ENCODE measurements around the gene NPR1. TPM values are rescaled to one million over a fixed set of nuclear protein-coding genes. Genes with fewer than 3 reads are reported as not detected.

Gene NPR1
- total and polyA plus RNA-seq, 2 of the 4 experiments (the other 2 are of a cell fraction) = 0.02 TPM; not detected in 1

- no TSS peak for BruUV-seq (replicated peaks)
- H3K9ac ChIP-seq (ENCODE audit: low read depth, low read length) = no peak overlapping the region
- no peak overlapping the region for H3K27ac ChIP-seq (ENCODE audit: insufficient read depth, low read length)
- ATAC-seq (ENCODE audit: low read depth) (no peak), DNase-seq (no peak)
- no peak overlapping the region for H3K14ac ChIP-seq (replicated peaks; ENCODE audit: low read depth, low read length)
- H2BK20ac ChIP-seq (ENCODE audit: low read depth, low read length) = no peak overlapping the region
- no peak overlapping the region for H4K8ac ChIP-seq (ENCODE audit: low read depth in 2 of 2, low read length in 2 of 2)
- no peaks in the 10 kb centered on the region for H3K79me1 ChIP-seq (ENCODE audit: low read depth in 1 of 2, low read length in 2 of 2)
- H3K4me3 ChIP-seq (ENCODE audit: insufficient read depth, low read depth, low read length) = no peak overlapping the region
- H3K36me3 ChIP-seq (ENCODE audit: control insufficient read depth, insufficient read depth, low read length) = no peaks in the 10 kb centered on the region
- POLR2A ChIA-PET (ENCODE audit: unreplicated experiment) = no interaction called here
- H2AK9ac ChIP-seq (replicated peaks; ENCODE audit: low read depth, low read length, poor library complexity) = no peak overlapping the region
- no peak overlapping the region for H2AFZ ChIP-seq (replicated peaks; ENCODE audit: low read length, poor library complexity)
- CTCF ChIA-PET = no interaction called here
- no peaks in the 10 kb centered on the region for H3K4me1 ChIP-seq (ENCODE audit: control insufficient read depth, insufficient read depth, low read length)
- TF ChIP-seq FOS (IDR thresholded peaks at IDR 0.05; ENCODE audit: low read depth, low read length) (no peak), SMC3 (IDR thresholded peaks at IDR 0.05; ENCODE audit: low read depth, low read length) (no peak), ELK1 (IDR thresholded peaks at IDR 0.05; ENCODE audit: borderline replicate concordance, low read depth, low read length) (no peak), CEBPB (IDR thresholded peaks at IDR 0.05; ENCODE audit: low read depth, low read length) (no peak), NFE2L2 (IDR thresholded peaks at IDR 0.05; ENCODE audit: low read depth, low read length) (no peak), BHLHE40 (IDR thresholded peaks at IDR 0.05; ENCODE audit: low read depth, low read length) (no peak), CTCF (conservative IDR thresholded peaks at IDR 0.05; ENCODE audit: low read depth, low read length) (no peak), USF2 (IDR thresholded peaks at IDR 0.05; ENCODE audit: low read depth, low read length) (no peak), POLR2A (IDR thresholded peaks at IDR 0.05; ENCODE audit: low read depth, low read length) (no peak), RAD21 (IDR thresholded peaks at IDR 0.05; ENCODE audit: low read length) (no peak), CHD1 (IDR thresholded peaks at IDR 0.05; ENCODE audit: low read depth, low read length) (no peak), MAFK (IDR thresholded peaks at IDR 0.05; ENCODE audit: low read depth, low read length) (no peak), MXI1 (IDR thresholded peaks at IDR 0.05; ENCODE audit: borderline replicate concordance, low read depth, low read length) (no peak), RCOR1 (IDR thresholded peaks at IDR 0.05; ENCODE audit: insufficient replicate concordance, low read length) (no peak), MAZ (IDR thresholded peaks at IDR 0.05; ENCODE audit: borderline replicate concordance, low read depth, low read length) (no peak), RFX5 (IDR thresholded peaks at IDR 0.05; ENCODE audit: low read depth, low read length) (no peak)
- no peaks in the 10 kb centered on the region; the same call in 1 of the 2 replicates for H4K20me1 ChIP-seq (ENCODE audit: insufficient read depth, low read length)
- no peak overlapping the region for H2BK120ac ChIP-seq (ENCODE audit: low read depth, low read length)
- no peak overlapping the region for H3K4me2 ChIP-seq (ENCODE audit: low read depth, low read length)
- no peak overlapping the region for H2BK5ac ChIP-seq (ENCODE audit: low read depth, low read length, poor library complexity, severe bottlenecking)
- intact Hi-C loops (cut with micrococcal nuclease) = no loop called here
- H3K9me1 ChIP-seq (ENCODE audit: insufficient read depth, low read length) = no peaks in the 10 kb centered on the region
- dilution Hi-C loops (cut with HindIII; ENCODE audit: low sequenced_read_pairs, unreplicated experiment) = no loop called here
- no peak overlapping the region for H2AK5ac ChIP-seq (ENCODE audit: low read depth, low read length)
- H4K91ac ChIP-seq (ENCODE audit: insufficient read depth, low read depth, low read length) = no peak overlapping the region
- no peak overlapping the region for H3K23ac ChIP-seq (ENCODE audit: low read depth, low read length)
- no peak overlapping the region for H3K4ac ChIP-seq (ENCODE audit: low read depth, low read length)
- no peak overlapping the region for H3K18ac ChIP-seq (ENCODE audit: low read depth, low read length)
- WGBS, 2 experiments (ENCODE audit: extremely low coverage in 2 of 2, insufficient read length in 1 of 2) = 50% methylated on average over 1 of the region's 12 CpGs; no CpG with 5 or more reads in 1 of the 2 experiments
- H3K27me3 ChIP-seq (ENCODE audit: control insufficient read depth, insufficient read depth, low read length) = peaks cover 55% of the 10 kb centered on the region
- in situ Hi-C loops (cut with MboI; ENCODE audit: low sequenced_read_pairs) = no loop called here
- no peak overlapping the region for H2BK15ac ChIP-seq (ENCODE audit: low read depth, low read length)
- no peak overlapping the region for H4K5ac ChIP-seq (ENCODE audit: low read depth, low read length)
- no peak overlapping the region for H3K56ac ChIP-seq (ENCODE audit: extremely low read depth, insufficient read depth, low read length)
- H3K9me3 ChIP-seq (ENCODE audit: control insufficient read depth, insufficient read depth, low read length) = no peaks in the 10 kb centered on the region
Measured at GRCh38 chr1:153684892-153685291, 6.4 kb downstream of the NPR1 start.
